Right renal cortex interstitium (tissue), 3 donors: ENCODE results near the gene KDM4B. TPM values are rescaled to one million over a fixed set of nuclear protein-coding genes. Genes with fewer than 3 reads are reported as not detected.

Experiments
- DNase-seq, 3 donors: peaks; one replicate each; pipeline ENCODE4 v3.0.0-alpha.2; 2013; ENCODE audit warnings: low read depth in 3 of 3, low spot score in 2 of 3
- polyA plus RNA-seq, 3 donors: library from polyadenylated mRNA; unstranded; fragments of 120-200 nt; gene quantifications; one replicate each; pipeline ENCODE4 v1.2.1, GENCODE V29; 2013; ENCODE audit not compliant: insufficient read length in 3 of 3

Gene KDM4B
- polyA plus RNA-seq, 3 donors, result 17.9 to 18.3 (median 18.2) TPM

GRCh38 chr19:5101871-5102270 lies 133.0 kb downstream of the KDM4B start:
- DNase-seq, result no peak

GRCh38 chr19:5102520-5102919 lies 133.6 kb downstream of the KDM4B start:
- DNase-seq, result no peak

- no peak for DNase-seq
Observed at GRCh38 chr19:5103061-5103701, 134.3 kb downstream of the KDM4B start.

- DNase-seq, result no peak
Observed at GRCh38 chr19:5103812-5104410, 135.0 kb downstream of the KDM4B start.

- no peak for DNase-seq
Observed at GRCh38 chr19:5104871-5105351, 136.0 kb downstream of the KDM4B start.

- DNase-seq, result no peak
Observed at GRCh38 chr19:5106191-5106726, 137.3 kb downstream of the KDM4B start.

- no peak for DNase-seq
Observed at GRCh38 chr19:5106971-5107370, 138.1 kb downstream of the KDM4B start.

GRCh38 chr19:5107432-5108122 lies 138.7 kb downstream of the KDM4B start:
- DNase-seq, result no peak

GRCh38 chr19:5108123-5108596 lies 139.2 kb downstream of the KDM4B start:
- no peak for DNase-seq

GRCh38 chr19:5108866-5109265 lies 140.0 kb downstream of the KDM4B start:
- DNase-seq, result no peak

GRCh38 chr19:5109560-5109959 lies 140.6 kb downstream of the KDM4B start:
- DNase-seq, result no peak

- DNase-seq, result no peak
Observed at GRCh38 chr19:5110546-5110945, 141.6 kb downstream of the KDM4B start.

GRCh38 chr19:5111051-5111450 lies 142.1 kb downstream of the KDM4B start:
- DNase-seq, result no peak

GRCh38 chr19:5112175-5112574 lies 143.3 kb downstream of the KDM4B start:
- no peak for DNase-seq

GRCh38 chr19:5112681-5113575 lies 144.0 kb downstream of the KDM4B start:
- no peak for DNase-seq

GRCh38 chr19:5113633-5114586 lies 145.0 kb downstream of the KDM4B start:
- DNase-seq, result no peak

GRCh38 chr19:5114727-5115126 lies 145.8 kb downstream of the KDM4B start:
- no peak for DNase-seq

- no peak for DNase-seq
Observed at GRCh38 chr19:5115351-5115750, 146.4 kb downstream of the KDM4B start.

GRCh38 chr19:5115771-5116202 lies 146.9 kb downstream of the KDM4B start:
- DNase-seq, result no peak
